HG03558 (cell line): ENCODE results near the gene YEATS2.
"Not testable (repeated sequence)": the region's sequence is repeated elsewhere in the genome, so short reads cannot be mapped to it uniquely, and the experiment has no call there.

ENCODE experiments used
- ATAC-seq: cut with Tn5 transposase; IDR thresholded peaks from one replicate; pipeline ENCODE4 v1.9.1; 2021; ENCODE audit warnings: moderate number of reproducible peaks; ENCODE audit not compliant: unreplicated experiment; ENCODE audit errors: extremely low read depth

The YEATS2 gene

GRCh38 chr3:183697610-183698317, at the start of gene YEATS2:
Gene YEATS2, plus strand, starts transcription at chr3:183697797. Its CDS starts 17,366 bp downstream, at chr3:183715163.
- peak; percentile 62 for ATAC-seq

GRCh38 chr3:183650554-183650953, 47.0 kb upstream of the YEATS2 start:
- ATAC-seq, result no peak

- ATAC-seq, result no peak
These were observed 44.2 kb upstream of the YEATS2 start for GRCh38 chr3:183653209-183654064.

GRCh38 chr3:183654727-183655126, 42.9 kb upstream of the YEATS2 start:
- no peak for ATAC-seq

DNA sequence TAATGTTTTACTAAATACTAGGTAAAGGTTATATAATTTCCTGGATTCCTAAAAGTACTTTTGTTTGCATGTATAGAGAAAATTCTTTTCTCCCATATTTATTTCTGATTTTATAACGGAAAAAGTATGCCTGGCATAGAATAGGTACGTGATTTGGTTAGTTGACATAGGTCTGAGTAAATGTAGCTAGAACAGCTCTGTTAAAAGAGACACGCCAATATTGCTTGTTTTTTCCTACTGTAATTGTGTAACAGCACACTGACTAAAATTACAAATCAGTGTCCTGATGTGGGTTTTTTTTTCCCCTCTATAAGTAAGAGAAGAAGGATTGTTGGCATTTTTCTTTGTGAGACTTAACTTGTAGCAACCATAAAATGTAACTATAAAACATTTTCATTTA, 35.5 kb upstream of the YEATS2 start:
- no peak for ATAC-seq

DNA sequence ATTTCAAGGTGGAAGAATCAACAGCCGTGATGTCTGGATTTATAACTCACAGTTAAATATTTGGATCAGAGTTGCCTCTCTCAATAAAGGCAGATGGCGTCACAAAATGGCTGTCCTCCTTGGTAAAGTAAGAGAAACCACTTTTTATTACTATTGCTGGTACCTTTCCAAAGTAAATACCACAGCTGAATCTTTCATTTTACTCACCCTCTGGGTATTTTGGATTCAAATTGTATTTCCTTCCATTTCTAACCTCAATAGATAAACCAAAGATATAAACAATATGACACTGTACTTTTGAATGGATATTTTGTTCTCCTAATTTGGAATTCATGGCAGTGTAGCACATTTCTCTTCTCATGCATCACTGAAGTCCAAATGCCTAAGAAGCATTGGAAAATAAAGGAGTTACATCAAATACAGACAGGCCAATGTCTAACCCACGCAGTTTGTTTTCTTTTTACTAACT, 32.6 kb upstream of the YEATS2 start:
- no peak for ATAC-seq

- ATAC-seq, result no peak
These were observed 17.5 kb upstream of the YEATS2 start for GRCh38 chr3:183680061-183680460.

DNA sequence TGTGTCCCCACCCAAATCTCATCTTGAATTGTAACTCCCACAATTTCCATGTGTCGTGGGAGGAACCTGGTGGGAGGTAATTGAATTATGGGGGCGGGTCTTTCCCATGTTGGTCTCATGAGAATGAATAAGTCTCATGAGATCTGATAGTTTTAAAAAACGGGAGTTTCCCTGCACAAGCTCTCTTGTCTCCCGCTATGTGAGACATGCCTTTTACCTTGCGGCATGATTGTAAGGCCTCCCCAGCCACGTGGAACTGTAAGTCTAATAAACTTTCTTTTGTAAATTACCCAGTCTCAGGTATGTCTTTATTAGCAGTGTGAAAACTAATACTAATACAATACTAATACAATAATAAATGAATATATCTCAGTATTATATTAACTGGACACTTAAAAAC, 9.9 kb upstream of the YEATS2 start:
- no peak for ATAC-seq

DNA sequence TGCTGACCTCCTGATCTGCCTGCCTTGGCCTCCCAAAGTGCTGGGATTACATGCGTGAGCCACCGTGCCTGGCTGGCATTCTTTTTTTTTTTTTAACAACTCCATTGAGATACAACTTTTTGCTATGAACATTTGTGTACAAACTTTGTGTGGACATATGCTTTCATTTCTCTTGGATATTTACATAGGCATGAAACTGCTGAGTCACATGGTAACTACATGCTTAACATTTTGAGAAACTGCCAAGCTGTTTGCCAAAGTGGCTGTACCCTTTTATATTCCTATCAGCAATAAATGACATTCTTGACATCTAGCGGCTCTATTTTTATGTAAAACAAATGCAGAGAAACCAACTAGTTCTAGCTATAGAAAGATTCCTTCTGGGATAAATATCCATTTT, 8.7 kb upstream of the YEATS2 start:
- ATAC-seq, result no peak

- ATAC-seq, result not testable (repeated sequence)
These were observed 8.0 kb upstream of the YEATS2 start for GRCh38 chr3:183689621-183690020.

- no peak for ATAC-seq
These were observed 7.1 kb upstream of the YEATS2 start for GRCh38 chr3:183690402-183690995.

- no peak for ATAC-seq
These were observed 5.2 kb upstream of the YEATS2 start for GRCh38 chr3:183692436-183692835.

GRCh38 chr3:183695569-183696364, 1.8 kb upstream of the YEATS2 start:
- ATAC-seq, result no peak

DNA sequence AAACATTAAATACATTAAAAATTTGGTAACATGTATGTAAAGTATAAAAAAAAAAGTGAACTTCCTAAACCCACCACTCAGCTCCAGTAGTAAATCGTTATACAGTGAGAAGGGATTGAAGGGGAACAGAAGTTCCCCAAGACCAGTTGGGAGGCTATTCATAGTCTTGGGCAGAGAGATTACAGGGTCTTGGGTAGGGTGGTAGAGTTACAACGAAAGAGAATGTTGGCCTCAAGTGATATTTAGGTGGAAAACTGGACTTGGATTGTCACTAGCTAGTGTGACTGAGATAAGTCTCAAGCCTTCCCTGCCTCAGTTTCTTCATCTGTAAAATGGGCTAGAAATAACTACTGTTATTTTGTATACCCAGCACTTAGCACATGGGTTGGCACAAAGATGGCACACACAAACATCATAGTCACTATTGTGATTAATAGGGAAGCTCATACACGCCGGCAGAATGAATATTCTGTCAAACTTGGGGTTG, 431 bp upstream of the YEATS2 start:
- no peak for ATAC-seq

DNA sequence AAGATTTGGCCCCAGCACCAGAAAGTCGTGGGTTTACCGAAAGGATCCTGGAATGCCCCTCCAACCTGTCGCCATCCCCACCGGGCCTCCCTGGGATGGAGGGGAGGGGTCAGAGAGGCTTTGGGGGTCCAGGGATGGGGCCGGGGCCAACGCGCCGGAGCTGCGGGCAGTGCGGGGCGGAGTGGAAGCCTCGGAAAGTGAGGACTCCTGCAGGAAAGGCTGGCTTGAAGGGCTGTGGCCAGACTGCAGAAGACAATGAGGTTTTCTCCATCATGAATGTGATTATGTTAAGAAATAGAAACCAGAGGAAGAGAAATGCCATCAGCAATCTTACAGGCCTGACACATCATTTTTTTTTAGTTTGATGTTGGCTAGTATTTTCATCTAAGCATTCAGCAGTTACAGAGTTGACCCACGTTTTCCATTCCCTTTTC, 738 bp downstream of the YEATS2 start:
- ATAC-seq, result no peak

DNA sequence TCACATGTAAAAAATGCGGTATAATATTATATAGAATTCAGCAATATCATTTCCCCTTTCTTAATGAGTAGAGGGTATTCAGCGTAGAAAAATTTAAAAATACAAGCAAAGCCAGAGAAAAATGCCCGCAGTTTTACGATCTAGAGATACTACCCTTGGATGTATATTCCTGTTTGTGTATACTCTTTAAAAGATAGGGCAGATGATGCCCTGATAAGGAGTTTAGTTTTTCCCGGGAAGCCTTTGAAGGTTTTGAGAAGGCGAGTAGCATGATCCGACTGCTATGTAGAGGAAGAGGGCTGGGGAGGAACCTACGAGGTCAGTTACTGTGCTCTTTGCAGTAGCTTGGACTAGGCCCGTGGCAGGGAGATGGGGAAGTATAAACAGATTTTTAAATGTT, 1.2 kb downstream of the YEATS2 start:
- ATAC-seq, result no peak

- ATAC-seq, result no peak
These were observed 1.8 kb downstream of the YEATS2 start for GRCh38 chr3:183699238-183699947.

DNA sequence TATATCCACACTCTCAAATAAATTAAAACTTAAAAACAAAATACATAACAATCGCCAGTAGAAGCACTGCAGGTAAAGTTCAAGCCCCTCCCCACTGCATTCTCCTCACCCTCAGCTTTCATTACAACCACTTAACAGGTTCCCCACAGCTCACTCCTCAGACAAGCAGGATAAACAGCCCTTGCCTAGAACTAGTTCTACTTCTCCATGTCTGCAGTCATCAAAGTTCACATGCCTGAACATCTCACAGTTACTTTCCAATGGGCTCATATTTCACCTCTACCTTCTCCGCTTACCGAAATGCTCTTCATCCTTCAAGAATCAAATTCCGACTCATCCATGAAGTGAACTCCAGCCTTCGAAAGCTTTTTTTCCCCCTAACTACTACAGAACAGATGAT, 4.1 kb downstream of the YEATS2 start:
- no peak for ATAC-seq

- not testable (repeated sequence) for ATAC-seq
These were observed 6.3 kb downstream of the YEATS2 start for GRCh38 chr3:183703892-183704291.
